ENCODE measurements around the gene HOXA3.

HOXA3 gene

DNA sequence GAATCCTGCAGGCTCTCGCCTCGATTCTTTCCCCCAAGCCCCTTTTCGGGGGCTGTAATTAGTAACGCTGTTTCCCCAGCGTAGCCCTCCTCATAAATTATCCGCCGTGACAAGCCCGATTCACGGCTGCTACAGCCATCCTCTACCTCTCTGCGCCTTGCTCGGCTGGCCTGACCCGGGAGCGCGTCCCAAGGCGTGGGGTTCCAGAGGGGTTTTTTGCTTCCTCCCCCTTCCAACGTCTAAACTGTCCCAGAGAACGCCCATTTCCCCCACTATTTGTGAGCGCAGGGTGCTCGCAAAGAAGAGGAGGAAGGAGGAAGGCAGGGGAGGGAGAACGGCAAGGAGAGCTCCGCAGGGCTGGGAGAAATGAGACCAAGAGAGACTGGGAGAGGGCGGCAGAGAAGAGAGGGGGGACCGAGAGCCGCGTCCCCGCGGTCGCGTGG is 9.8 kb downstream of the HOXA3 start:
- DNase-seq, result no peak

- no peak for DNase-seq
Observed at GRCh38 chr7:27141923-27142579, 10.3 kb downstream of the HOXA3 start.

DNA sequence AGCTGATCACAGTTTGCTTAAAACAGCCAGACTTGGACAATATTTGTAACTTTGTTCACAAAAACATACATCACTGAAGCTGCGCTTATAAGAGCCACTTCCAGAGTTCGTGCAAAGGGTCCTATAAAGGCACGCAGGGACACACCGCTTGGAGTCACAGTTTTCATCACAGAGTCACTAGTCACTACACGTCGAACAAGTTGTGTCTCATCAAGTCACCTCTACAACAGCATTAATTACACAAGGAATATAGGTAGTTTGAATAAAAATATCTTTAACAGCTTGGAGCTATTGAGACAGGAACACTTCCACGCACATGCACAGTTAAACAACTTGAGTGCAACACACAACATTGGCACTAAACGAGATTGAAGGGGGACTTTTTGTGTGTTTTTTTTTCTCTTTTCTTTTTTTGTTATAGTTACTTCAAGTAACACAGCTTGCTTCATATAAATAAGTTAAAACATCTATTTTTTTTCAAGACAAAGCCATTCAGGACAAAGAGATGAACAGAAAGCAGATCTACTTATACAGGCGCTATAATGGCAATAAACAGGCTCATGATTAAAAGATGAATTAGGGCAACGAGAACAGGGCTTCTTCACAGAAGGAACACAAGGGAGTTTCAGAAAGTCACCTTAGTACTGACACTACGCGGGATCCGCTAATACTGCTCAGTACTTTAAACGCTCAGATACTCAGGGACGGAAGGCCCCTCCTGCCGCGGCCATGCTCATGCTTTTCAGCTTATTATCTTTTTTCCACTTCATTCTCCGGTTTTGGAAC is 11.1 kb downstream of the HOXA3 start:
- no peak for DNase-seq

- no peak for DNase-seq
Observed at GRCh38 chr7:27140126-27140857, 12.1 kb downstream of the HOXA3 start.

DNA sequence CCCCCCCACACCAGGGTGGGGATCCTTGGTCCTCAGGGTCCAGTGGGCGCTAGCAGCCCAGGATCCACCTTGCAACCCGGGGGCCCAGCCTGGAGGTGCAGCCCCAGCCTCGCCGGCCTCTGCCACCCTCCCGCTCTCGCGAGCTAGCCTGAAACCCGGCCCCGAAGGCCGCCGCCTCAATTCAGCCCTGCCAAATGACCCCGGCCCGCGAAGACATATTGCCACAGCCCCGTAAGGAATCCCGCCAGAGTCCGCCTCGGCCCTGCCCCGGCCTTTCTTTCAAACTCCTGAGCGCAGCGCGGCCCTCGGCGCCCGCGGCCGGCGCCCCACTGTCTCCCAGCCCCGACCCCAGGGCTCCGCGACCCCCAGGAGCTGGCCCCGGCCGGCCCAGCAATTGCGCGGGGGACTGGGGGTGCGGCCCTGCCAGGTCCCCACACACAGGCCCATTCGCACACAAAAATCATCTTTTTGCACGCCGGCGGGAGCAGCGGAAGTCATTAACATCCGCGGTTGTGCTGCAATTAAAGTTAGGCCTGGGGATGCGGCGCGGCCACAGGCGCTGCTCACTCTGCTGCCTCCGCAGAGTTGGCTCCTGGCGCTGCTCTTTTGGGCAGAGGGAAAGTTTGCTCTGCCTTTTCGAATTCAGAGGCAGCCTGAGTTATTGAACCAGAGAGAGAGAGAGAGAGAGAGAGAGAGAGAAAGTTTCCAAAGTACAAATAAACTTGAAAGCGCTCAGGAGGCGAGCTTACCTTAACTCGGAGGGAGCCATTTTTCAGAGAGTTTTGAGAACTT is 12.9 kb downstream of the HOXA3 start:
- DNase-seq, result no peak

DNA sequence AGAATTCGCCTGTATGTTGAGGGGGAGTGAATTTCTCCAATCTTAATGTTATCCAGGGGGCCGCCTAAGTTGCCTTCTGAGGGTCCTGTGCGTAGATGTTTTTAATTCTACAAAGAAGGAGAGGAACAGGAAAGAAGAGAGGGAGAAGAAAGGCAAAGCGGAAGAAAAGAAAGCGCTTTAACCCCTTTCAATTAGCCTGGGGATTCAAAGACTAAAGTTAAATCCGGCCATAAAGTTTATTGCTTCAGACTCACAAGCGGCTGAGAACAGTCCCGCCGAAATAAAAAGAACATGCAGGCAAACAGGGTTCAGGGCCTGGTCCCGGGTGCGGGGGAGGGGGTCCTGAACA is 13.4 kb downstream of the HOXA3 start:
- no peak for DNase-seq

DNA sequence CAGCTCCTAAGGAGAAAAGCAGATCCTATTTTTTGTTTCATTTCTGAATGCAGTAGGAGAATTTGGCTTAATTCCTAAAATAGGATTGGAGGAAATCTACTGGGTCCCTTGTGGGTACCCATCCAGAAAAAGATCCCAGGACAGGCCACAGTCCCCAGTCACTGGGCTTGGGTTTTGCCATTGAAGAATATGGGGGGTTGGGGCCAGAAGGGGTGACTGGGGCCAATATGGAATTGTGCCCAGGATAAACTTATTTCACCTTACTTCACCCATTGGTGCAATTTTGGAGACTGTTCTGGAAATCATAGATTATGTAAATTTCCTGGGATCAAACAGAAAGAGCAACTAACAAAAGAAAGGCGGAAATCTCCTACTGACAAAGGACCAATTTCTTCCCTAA is 13.9 kb downstream of the HOXA3 start:
- DNase-seq, result no peak

- DNase-seq, result no peak
Observed at GRCh38 chr7:27137640-27138315, 14.6 kb downstream of the HOXA3 start.

DNA sequence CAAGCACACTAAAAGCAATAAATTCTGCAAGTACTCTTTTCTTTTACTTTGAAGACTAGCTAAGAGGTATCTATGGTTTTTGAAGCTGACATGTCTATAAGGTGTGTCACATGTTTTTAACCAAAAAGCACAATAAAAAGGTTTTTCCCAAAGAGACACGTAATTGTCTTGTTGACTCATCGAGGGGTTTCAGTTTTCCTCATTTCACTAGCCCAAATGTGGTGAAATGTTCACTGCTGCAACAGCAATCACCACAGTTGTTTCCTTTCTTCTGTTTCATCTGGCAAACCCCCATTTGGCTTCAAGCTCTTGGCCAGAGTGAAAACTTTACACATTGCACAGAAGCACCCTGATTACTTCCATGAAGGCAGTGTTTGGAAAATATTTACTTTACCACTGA is 18.0 kb downstream of the HOXA3 start:
- peak; percentile 93 to 96 for DNase-seq

DNA sequence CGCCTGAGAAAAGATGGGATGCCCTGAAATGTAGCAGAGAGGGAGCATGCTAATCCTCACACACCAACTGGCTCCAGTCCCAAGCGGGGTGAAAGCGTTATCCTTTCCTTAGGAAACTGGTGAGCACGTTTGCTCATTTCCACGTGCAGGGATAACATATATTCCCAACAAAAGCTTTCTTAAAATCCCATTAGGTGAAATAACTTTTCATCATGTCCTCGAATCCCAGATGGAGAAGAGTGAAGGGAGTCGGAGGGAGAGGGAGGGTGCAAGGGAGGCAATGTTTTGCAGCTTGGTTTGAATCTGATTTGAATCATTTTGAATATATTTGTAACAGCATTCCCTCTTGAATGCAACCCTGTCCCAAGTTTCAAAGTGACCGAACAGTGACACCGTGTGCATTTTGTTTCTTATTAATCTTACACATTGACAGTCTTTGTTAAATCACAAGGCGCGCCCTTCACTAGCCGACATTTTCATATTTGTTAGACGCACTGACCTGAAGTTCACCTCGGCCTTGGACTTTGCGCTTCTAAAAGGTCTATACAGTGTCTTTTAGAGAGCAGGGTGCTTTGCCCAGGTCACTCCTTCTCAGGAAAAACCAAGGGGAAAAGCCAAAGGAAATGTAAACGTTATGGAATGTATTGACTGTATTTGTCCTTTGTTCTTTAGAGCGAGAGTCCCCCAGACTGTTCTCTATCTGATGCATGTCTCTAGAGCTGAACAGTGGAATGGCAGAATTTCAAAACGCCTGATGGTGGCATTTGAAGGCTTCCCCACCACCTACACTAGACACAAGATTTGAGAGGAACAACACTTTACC is 18.8 kb downstream of the HOXA3 start:
- peak in 1 of 2 donors; percentile 45 for DNase-seq

DNA sequence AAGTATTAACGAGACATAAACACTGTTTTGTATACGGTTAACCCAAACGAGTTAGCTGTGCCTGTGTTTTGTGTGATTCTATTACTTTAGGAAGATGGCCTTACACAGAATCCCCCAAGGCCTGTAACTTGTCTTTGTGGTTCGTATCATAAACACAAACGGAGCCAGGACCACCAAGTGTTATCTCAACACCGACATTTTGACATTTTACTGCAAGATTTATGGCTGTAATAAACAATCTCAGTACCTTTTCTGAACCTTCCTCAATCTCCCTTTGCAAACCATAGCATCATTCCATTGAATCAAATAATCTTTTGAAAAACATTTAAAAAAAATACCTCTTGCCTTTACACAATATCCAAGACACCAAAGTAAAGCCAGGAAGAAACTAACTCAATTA is 19.4 kb downstream of the HOXA3 start:
- no peak for DNase-seq

DNA sequence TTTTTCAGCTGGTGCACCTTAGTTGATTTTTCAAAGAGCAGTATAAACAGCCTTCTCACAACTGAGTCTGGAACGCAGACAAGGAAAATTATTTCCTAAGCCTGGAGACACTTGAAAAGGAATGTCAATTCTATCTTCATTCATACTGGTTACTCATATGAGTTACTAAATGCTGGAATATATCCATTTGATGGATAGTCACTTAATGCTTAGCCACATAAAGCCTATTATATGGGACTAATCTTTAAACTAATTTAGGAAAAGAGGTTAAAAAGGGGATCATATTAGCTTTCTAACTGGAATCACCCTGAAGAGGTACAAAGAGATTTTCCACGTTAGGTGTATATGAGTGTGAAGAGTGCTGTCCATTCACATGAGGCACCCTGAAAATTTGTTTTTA is 20.2 kb downstream of the HOXA3 start:
- no peak for DNase-seq

DNA sequence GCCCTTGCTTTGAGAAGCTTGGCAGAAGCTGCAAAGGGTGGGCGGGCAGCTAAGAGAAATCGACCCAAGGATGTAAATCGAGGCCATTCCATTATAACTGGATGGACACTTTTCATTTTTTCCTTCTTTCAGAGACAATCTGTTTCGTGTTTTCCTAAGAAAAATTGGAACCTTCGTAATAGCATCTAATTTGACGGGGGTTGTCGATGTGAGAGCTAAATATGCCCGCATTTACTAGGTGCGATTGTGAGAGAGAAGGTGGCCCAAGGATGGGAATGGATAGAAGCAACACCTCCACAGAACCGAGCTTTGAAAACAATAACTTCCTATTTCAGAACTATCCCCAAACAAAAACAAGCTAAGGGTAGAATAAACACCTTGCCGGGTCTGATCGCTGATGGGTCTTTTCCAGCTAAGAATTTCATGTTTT is 21.0 kb downstream of the HOXA3 start:
- DNase-seq, result no peak

- DNase-seq, result peak; percentile 67 to 86
Observed at GRCh38 chr7:27130540-27131389, 21.6 kb downstream of the HOXA3 start, which contains the start of gene HOXA4. Gene HOXA4, minus strand, starts transcription at chr7:27130757. Its CDS starts 24 bp downstream, at chr7:27130733.

- no peak for DNase-seq
Observed at GRCh38 chr7:27129729-27130539, 22.4 kb downstream of the HOXA3 start.

DNA sequence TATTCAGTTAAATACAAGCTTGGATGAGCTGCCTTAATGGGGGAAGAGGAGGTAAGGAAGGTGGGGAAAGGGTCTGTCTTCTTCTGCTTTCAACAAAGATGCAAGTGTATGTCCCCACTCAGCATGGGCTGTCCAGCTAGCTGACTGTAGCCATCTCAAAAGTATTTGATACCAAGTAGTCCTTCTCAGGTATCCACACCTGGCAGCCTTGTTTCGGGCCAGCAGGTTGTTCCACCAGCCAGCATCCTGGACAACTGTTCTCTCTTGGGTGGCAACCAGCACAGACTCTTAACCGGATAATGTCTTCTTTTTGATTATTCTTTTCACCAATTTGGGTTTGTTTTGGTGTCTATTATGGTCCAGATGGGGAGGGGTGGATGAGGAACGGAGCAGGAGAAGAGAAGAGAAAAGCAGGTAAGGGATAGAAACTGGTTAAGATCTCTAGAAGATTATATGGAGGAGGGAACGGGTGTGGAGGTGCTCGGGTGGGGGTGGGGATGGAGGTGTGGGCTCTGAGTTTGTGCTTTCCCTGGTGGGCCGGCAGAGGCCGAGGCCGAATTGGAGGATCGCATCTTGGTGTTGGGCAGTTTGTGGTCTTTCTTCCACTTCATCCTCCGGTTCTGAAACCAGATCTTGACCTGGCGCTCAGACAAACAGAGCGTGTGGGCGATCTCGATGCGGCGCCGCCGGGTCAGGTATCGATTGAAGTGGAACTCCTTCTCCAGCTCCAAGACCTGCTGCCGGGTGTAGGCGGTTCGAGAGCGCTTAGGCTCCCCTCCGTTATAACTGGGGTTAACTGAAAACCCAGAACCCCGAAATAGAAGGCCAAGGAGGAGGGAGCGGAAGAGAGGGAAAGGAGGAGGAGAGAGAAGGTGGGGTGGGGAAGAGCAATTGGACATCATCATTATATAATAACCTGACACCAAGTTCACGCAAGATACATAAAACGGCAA is 23.3 kb downstream of the HOXA3 start:
- no peak for DNase-seq

- no peak for DNase-seq
Observed at GRCh38 chr7:27128034-27128433, 24.3 kb downstream of the HOXA3 start.

GRCh38 chr7:27126596-27127327 is 25.6 kb downstream of the HOXA3 start:
- no peak for DNase-seq
